Fibroblast of lung (primary cell): ENCODE results near the gene CLDN9.

Experiments
- CTCF ChIP-seq, 2 donors: IDR thresholded peaks in 1 of 2; conservative IDR thresholded peaks in 1 of 2; 1 replicate in 1 of 2; 2 replicates in 1 of 2; pipeline ENCODE4 v1.5.1; 2011 to 2012; ENCODE audit warnings: low read length in 2 of 2, control low read depth in 1 of 2, inconsistent platforms in 1 of 2, low read depth in 1 of 2, mild to moderate bottlenecking in 1 of 2
- EZH2 ChIP-seq: IDR thresholded peaks from 2 replicates; pipeline ENCODE4 v1.5.1; 2012; ENCODE audit warnings: low read length, control low read depth, mild to moderate bottlenecking; ENCODE audit errors: missing control alignments

- TF ChIP-seq CTCF (conservative IDR thresholded peaks at IDR 0.05 in 1 of 2, IDR thresholded peaks at IDR 0.05 in 1 of 2; ENCODE audit: low read depth in 1 of 2, low read length in 2 of 2) (no peak), EZH2 (no peak)
These were observed 16.1 kb downstream of the CLDN9 start for GRCh38 chr16:3028716-3029319.
